Measurements from ENCODE around the gene DPH5.
"Not testable (repeated sequence)": the region's sequence is repeated elsewhere in the genome, so short reads cannot be mapped to it uniquely, and the experiment has no call there.

DPH5 gene

DNA sequence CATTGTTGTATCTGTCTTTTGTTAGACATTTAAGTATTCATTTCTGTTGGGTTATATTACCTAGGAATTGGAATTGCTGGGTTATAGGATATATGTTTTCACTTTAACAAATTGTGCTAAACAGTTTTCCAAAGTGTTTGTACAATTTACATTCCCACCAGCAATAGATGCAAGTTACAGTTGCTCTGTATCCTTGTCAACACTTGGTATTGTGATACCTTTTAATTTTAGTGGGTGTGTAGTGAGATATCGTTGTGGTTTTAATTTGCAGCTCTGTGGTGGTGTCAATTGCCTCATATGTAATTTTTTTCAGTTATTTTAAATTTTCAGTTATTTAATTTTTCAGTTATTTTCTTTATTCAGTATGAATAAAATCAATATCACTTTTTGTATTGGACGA is 7.4 kb upstream of the DPH5 start:
- TF ChIP-seq CTCF (conservative IDR thresholded peaks at IDR 0.05; ENCODE audit: control insufficient read depth, insufficient read depth, low read depth, low read length) = no peak
- DNase-seq (ENCODE audit: low read depth) = no peak
- H3K4me3 ChIP-seq (ENCODE audit: control insufficient read depth, low read depth, low read length) = no peak overlapping the region

DNA sequence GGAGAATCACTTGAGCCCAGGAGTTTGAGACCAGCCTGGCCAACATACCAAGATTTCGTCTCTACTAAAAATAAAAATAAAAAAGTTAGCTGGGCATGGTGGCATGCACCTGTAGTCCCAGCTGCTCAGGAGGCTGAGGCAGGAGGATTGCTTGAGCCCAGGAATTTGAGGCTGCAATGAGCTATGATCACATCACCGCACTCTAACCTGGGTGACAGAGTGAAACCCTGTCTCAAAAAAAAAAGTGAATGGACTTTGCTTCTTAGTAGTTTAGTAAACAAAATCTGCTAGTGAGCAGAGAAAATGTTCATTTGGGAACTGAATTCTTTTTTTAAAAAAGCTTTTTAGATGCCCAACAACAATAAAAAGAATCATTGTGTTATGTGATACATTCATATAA is 6.5 kb upstream of the DPH5 start:
- DNase-seq (ENCODE audit: low read depth); H3K4me3 ChIP-seq (ENCODE audit: control insufficient read depth, low read depth, low read length): not testable (repeated sequence)

DNA sequence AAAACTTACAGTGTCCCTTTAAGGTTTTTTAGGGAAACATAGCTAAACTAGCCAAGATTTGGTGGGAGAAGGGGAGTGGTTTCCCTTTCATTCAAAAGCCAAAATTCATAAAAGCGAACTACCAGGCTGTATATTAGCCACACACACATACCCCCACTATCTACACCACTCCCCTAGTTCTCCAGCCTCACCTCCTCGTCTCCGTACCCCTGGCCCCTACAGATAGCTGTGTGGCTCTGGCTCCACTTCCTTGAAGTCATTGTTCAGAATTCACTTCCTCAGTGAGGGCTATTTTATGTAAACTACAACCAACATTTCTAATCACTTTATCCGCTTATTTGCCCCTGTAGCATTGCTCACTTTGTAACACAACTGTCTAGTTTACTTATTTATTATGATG is 5.3 kb upstream of the DPH5 start:
- DNase-seq (ENCODE audit: low read depth) = no peak
- no peak overlapping the region for H3K4me3 ChIP-seq (ENCODE audit: control insufficient read depth, low read depth, low read length)
- no peak for TF ChIP-seq CTCF (conservative IDR thresholded peaks at IDR 0.05; ENCODE audit: control insufficient read depth, insufficient read depth, low read depth, low read length)

DNA sequence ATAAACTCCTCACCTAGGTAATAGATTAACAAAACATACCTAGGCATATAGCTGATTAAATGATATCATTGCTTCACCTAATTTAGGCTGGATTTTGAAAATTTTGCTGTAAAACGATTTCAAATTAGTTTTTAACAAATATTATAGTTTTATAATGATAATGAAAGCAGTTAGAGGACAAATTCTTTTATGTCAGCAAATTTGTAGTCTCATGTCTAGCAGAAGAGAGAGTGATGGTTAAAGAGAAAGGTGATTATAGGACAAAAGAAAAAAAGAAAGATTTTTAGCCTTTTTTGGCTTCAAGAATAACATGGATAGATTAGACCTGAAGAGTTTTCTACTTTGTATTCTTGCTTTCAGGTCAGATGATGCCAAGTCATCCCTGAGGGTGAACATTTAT is 3.6 kb upstream of the DPH5 start:
- no peak for TF ChIP-seq CTCF (conservative IDR thresholded peaks at IDR 0.05; ENCODE audit: control insufficient read depth, insufficient read depth, low read depth, low read length)
- DNase-seq (ENCODE audit: low read depth) = no peak
- H3K4me3 ChIP-seq (ENCODE audit: control insufficient read depth, low read depth, low read length) = no peak overlapping the region

DNA sequence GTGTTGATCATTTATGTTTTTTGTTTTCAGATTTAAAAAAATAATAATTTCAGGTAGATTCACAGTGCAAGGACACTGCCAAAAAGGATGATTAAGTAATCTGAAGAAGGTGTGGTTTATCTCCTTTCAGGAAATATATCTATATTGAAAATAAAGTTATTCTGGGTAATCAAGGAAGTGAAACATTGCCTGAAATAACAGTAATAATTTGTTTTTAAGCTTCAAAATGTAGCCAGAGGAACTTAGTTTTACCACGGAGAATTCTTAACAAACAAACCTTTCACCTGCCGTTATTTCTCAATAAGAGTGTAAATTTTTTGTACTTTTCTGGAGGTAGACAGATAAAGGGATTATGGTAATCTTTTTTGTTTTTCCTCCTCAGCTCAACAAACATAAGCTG is 2.9 kb upstream of the DPH5 start:
- no peak for TF ChIP-seq CTCF (conservative IDR thresholded peaks at IDR 0.05; ENCODE audit: control insufficient read depth, insufficient read depth, low read depth, low read length)
- no peak for DNase-seq (ENCODE audit: low read depth)
- H3K4me3 ChIP-seq (ENCODE audit: control insufficient read depth, low read depth, low read length) = no peak overlapping the region

- TF ChIP-seq CTCF (conservative IDR thresholded peaks at IDR 0.05; ENCODE audit: control insufficient read depth, insufficient read depth, low read depth, low read length) = no peak
- no peak overlapping the region for H3K4me3 ChIP-seq (ENCODE audit: control insufficient read depth, low read depth, low read length)
- DNase-seq (ENCODE audit: low read depth) = no peak
Observed at GRCh38 chr1:101027194-101027772, 1.7 kb upstream of the DPH5 start.

DNA sequence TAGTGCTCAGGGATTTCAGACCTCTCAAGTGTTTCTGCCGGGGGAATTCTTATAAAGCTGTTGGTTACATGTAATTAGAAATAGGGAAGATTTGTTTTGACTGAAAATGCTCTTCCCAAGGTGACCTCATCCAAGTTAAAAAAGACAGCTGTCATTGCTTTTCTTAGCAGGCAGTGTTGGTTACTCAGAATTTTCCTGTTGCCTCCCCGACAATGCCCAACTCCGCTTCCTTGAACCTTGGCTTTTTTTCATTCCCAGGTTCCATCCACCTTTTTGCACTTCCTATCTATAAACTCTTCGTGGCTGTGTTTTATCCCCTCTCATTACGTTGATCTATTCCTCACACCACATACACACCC is 825 bp upstream of the DPH5 start:
- no peak for DNase-seq (ENCODE audit: low read depth)
- peak overlapping the region; percentile 74 for H3K4me3 ChIP-seq (ENCODE audit: control insufficient read depth, low read depth, low read length)
- TF ChIP-seq CTCF (conservative IDR thresholded peaks at IDR 0.05; ENCODE audit: control insufficient read depth, insufficient read depth, low read depth, low read length) = no peak

Measured in fibroblast of mammary gland (primary cell).